CD4-positive, alpha-beta T cell (primary cell): ENCODE results near the gene SERINC2. TPM values are rescaled to one million over a fixed set of nuclear protein-coding genes. Genes with fewer than 3 reads are reported as not detected.

Experiments
- ATAC-seq: fragments of 200-7000 bp; cut with Tn5 transposase; one replicate; pipeline ENCODE4 v1.10.0; 2022; ENCODE audit warnings: mild to moderate bottlenecking; ENCODE audit not compliant: poor library complexity
- CTCF ChIA-PET: fragments of 350-600 bp; sonication (Branson Sonifier 250); formaldehyde crosslinking; loops from one replicate; lab custom pipeline; 2021; ENCODE audit warnings: antibody characterized with exemption, inconsistent platforms; lab: Charles Lee
- POLR2A ChIA-PET: fragments of 350-600 bp; sonication (Branson Sonifier 250); formaldehyde crosslinking; loops from one replicate; lab custom pipeline; 2021; ENCODE audit warnings: antibody characterized with exemption, inconsistent platforms; lab: Charles Lee
- DNase-seq, 14 experiments: peaks; one replicate each; pipeline ENCODE4 v3.0.0-alpha.2; 2013 to 2020; ENCODE audit warnings: mixed read lengths in 2 of 14
- H3K27ac ChIP-seq, 2 donors: one replicate each; pipeline versions ENCODE4 v1.5.1 to v1.7.0; 2013; ENCODE audit warnings: low read length in 2 of 2, low read depth in 1 of 2, mild to moderate bottlenecking in 1 of 2
- H3K27me3 ChIP-seq, 2 experiments: 1 replicate in 1 of 2; 2 replicates in 1 of 2; pipeline versions ENCODE4 v1.6.1 to v1.7.0; 2013; ENCODE audit warnings: low read length in 2 of 2, control low read depth in 1 of 2, mild to moderate bottlenecking in 1 of 2, moderate library complexity in 1 of 2; ENCODE audit not compliant: insufficient read depth in 2 of 2, control insufficient read depth in 1 of 2
- H3K36me3 ChIP-seq: one replicate; pipeline ENCODE4 v1.6.1; 2013; ENCODE audit warnings: low read length, control low read depth; ENCODE audit not compliant: insufficient read depth
- H3K4me1 ChIP-seq: one replicate; pipeline ENCODE4 v1.6.1; 2013; ENCODE audit warnings: low read length, control low read depth; ENCODE audit not compliant: insufficient read depth
- H3K4me3 ChIP-seq: one replicate; pipeline ENCODE4 v1.5.1; 2013; ENCODE audit warnings: mild to moderate bottlenecking, low read length, moderate library complexity
- H3K9me3 ChIP-seq, 2 experiments: 1 replicate in 1 of 2; 2 replicates in 1 of 2; pipeline versions ENCODE4 v1.6.1 to v1.7.0; 2013; ENCODE audit warnings: low read length in 2 of 2, mild to moderate bottlenecking in 2 of 2, control low read depth in 1 of 2, moderate library complexity in 1 of 2; ENCODE audit not compliant: control insufficient read depth in 1 of 2, insufficient read depth in 1 of 2
- H3K27ac Mint-ChIP-seq: one replicate; pipeline ENCODE4 v1.8.0; 2020; ENCODE audit warnings: mixed read lengths
- H3K27me3 Mint-ChIP-seq: one replicate; pipeline ENCODE4 v1.8.0; 2021; ENCODE audit warnings: mixed read lengths
- H3K36me3 Mint-ChIP-seq: one replicate; pipeline ENCODE4 v1.8.0; 2021; ENCODE audit warnings: low read depth, mixed read lengths
- H3K4me1 Mint-ChIP-seq: one replicate; pipeline ENCODE4 v1.8.0; 2021; ENCODE audit warnings: low read depth, mixed read lengths
- H3K4me3 Mint-ChIP-seq: one replicate; pipeline ENCODE4 v1.8.0; 2020; ENCODE audit warnings: mild to moderate bottlenecking, mixed read lengths
- H3K9me3 Mint-ChIP-seq: one replicate; pipeline ENCODE4 v1.8.0; 2020; ENCODE audit warnings: mixed read lengths
- CTCF ChIP-seq: fragments of 200-600 bp; IDR thresholded peaks from one replicate; pipeline ENCODE4 v1.8.0; 2022; ENCODE audit warnings: antibody characterized with exemption, mild to moderate bottlenecking
- intact Hi-C, 2 experiments: fragments of 100-400 bp; cut with DNase I in 1 of 2; cut with micrococcal nuclease in 1 of 2; formaldehyde crosslinking; loops; one replicate each; pipeline versions ENCODE4 v1.15.1 to v1.9.0; 2023 to 2025; cut with DNase I, micrococcal nuclease
- total RNA-seq, 174 experiments: library from RNA in 2 of 174; stranded (reverse) in 2 of 174; gene quantifications; one replicate each; pipeline ENCODE4 v1.2.3 and lab custom pipeline; 2021 to 2026

SERINC2 gene
- total RNA-seq, 2 experiments from 2014 or later: 0.11 TPM; not detected in 1

- Histone ChIP-seq H3K27ac (no peak overlapping the region), H3K27me3 (no peaks in the 10 kb centered on the region), H3K4me3 (no peak overlapping the region), H3K4me1 (no peaks in the 10 kb centered on the region), H3K36me3 (no peaks in the 10 kb centered on the region), H3K9me3 (no peaks in the 10 kb centered on the region)
- POLR2A ChIA-PET: no interaction called here
- CTCF ChIA-PET: no interaction called here
- Mint-ChIP-seq H3K27me3 (peaks cover 8% of the 10 kb centered on the region), H3K9me3 (no peaks in the 10 kb centered on the region), H3K4me3 (no peak overlapping the region), H3K27ac (no peak overlapping the region), H3K4me1 (no peaks in the 10 kb centered on the region), H3K36me3 (no peaks in the 10 kb centered on the region)
- no peak for DNase-seq
- TF ChIP-seq CTCF: no peak
- intact Hi-C loops: no loop called here
- no peak for ATAC-seq
Observed at GRCh38 chr1:31444725-31445448, 31.9 kb downstream of the SERINC2 start.

- Histone ChIP-seq H3K36me3 (no peaks in the 10 kb centered on the region), H3K4me3 (no peak overlapping the region), H3K9me3 (no peaks in the 10 kb centered on the region), H3K27ac (no peak overlapping the region), H3K4me1 (no peaks in the 10 kb centered on the region), H3K27me3 (no peaks in the 10 kb centered on the region)
- no peak for TF ChIP-seq CTCF
- Mint-ChIP-seq H3K27ac (no peak overlapping the region), H3K36me3 (no peaks in the 10 kb centered on the region), H3K9me3 (no peaks in the 10 kb centered on the region), H3K4me3 (no peak overlapping the region), H3K27me3 (peaks cover 18% of the 10 kb centered on the region), H3K4me1 (no peaks in the 10 kb centered on the region)
- ChIA-PET CTCF (interaction anchor here (0.6 kb wide), 1 partner anchor 18 kb away, joined by 3 read pairs; no protein-coding TSS in a partner anchor), POLR2A (no interaction called here)
- ATAC-seq (no peak), DNase-seq (no peak)
- intact Hi-C loops: no loop called here
Observed at GRCh38 chr1:31445951-31446350, 32.9 kb downstream of the SERINC2 start.

- no peak for TF ChIP-seq CTCF
- Mint-ChIP-seq H3K27ac (no peak overlapping the region), H3K9me3 (peaks cover 5% of the 10 kb centered on the region), H3K4me3 (no peak overlapping the region), H3K4me1 (no peaks in the 10 kb centered on the region), H3K36me3 (peaks cover 6% of the 10 kb centered on the region), H3K27me3 (peaks cover 27% of the 10 kb centered on the region)
- no peaks in the 10 kb centered on the region for H3K36me3 ChIP-seq
- ChIA-PET POLR2A (no interaction called here), CTCF (no interaction called here)
- no peak for DNase-seq
- H3K27ac ChIP-seq: no peak overlapping the region
- no peaks in the 10 kb centered on the region for H3K27me3 ChIP-seq
- H3K4me3 ChIP-seq: no peak overlapping the region
- no peaks in the 10 kb centered on the region for H3K9me3 ChIP-seq
- H3K4me1 ChIP-seq: no peaks in the 10 kb centered on the region
- intact Hi-C loops: no loop called here
- no peak for ATAC-seq
Observed at GRCh38 chr1:31447210-31447609, 34.2 kb downstream of the SERINC2 start.
